ENCODE data around the gene ZNF66. TPM values are rescaled to one million over a fixed set of nuclear protein-coding genes. Genes with fewer than 3 reads are reported as not detected.
"Not testable (repeated sequence)": the region's sequence is repeated elsewhere in the genome, so short reads cannot be mapped to it uniquely, and the experiment has no call there.

ZNF66 gene
- 0.40 and 1.1 TPM in 2 replicates for total RNA-seq (2014; rRNA removed; shearing (Covaris generic))
- polyA plus RNA-seq (2015; cell fraction: cytosol; rRNA removed), result 0.24 and 0.70 TPM in 2 replicates
- polyA plus RNA-seq (2015; cell fraction: nucleus; rRNA removed), result 0.50 and 0.52 TPM in 2 replicates

GRCh38 chr19:20776083-20777076, at the start of gene ZNF66:
ZNF66 (plus strand) TSS chr19:20776304; CDS start chr19:20776448, 144 bp downstream.
- in situ Hi-C loops (cut with HindIII; ENCODE audit: low pct_unique_long_range_greater_than_20kb, low sequenced_read_pairs), result no loop called here

DNA sequence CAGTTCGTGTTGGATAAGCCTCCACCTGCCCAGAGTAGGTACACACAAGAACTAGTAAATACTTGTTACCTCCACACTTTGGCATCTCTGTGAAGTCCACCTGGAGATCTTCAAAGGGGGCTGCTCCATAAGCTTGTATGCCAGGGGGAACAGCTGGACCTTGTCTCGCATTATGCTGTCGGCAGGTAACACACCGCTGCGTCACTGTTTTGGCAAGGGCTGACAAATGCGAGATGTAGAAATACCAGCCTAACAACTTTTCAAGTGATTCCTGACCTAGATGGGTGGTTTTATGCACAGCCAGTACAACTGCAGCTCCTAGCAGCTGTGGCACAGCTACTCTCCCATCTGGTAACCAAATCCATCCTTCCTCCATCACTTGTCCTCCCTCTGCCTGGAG, 25.9 kb upstream of the ZNF66 start:
- DNase-seq (ENCODE audit: low read depth, low spot score); in situ Hi-C loops (cut with HindIII; ENCODE audit: low pct_unique_long_range_greater_than_20kb, low sequenced_read_pairs): not testable (repeated sequence)

More at GRCh38 chr19:20776083-20777076, at the start of gene ZNF66:
- DNase-seq (ENCODE audit: low read depth, low spot score), result peak; percentile 90

DNA sequence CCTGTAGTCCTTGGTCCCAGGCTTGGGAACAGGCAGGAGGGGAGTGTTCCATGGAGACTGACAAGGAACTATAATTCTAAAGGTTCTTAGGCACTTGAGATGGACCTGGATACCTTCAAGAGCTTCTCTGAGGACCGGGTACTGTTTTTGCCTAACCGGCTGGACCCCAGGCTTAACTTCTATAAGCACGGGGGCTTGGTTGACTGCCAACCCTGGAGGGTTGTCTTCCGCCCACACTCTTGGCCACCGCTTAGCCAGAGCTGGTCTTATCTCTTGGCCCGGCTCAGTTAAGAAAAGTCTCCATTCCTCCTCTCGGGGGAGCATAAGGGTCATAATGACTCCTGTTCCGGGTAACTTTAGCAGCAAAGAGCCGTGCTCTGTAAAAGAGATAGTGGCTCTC, 23.8 kb upstream of the ZNF66 start:
- in situ Hi-C loops (cut with HindIII; ENCODE audit: low pct_unique_long_range_greater_than_20kb, low sequenced_read_pairs); DNase-seq (ENCODE audit: low read depth, low spot score): not testable (repeated sequence)

DNA sequence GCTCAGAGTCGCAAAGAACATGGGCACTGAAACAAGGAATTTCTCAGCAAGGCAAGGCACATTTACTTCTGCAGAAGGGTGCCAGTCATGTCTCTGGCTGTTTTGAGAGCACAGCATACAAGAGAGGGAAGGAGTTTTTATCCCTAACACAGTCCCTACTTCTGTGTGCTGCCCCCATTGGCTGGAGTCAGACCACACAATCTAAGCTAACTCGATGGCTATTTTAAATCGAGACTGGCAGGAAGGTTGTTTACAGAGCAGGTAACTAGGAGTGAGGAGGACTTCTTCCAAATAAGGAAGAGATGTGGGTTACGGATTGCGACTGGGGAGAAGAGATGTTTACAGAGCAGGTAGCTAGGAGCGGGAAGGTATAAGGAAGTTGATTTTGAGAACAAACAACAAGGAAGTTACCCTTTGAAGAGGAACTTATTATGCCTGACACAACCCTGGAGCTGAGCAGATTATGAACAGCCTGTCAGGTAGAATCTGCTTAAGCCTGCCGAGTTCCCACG, 6.8 kb upstream of the ZNF66 start:
- in situ Hi-C loops (cut with HindIII; ENCODE audit: low pct_unique_long_range_greater_than_20kb, low sequenced_read_pairs); DNase-seq (ENCODE audit: low read depth, low spot score): not testable (repeated sequence)

GRCh38 chr19:20787786-20788185, 11.7 kb downstream of the ZNF66 start:
- no peak for DNase-seq (ENCODE audit: low read depth, low spot score)

DNA sequence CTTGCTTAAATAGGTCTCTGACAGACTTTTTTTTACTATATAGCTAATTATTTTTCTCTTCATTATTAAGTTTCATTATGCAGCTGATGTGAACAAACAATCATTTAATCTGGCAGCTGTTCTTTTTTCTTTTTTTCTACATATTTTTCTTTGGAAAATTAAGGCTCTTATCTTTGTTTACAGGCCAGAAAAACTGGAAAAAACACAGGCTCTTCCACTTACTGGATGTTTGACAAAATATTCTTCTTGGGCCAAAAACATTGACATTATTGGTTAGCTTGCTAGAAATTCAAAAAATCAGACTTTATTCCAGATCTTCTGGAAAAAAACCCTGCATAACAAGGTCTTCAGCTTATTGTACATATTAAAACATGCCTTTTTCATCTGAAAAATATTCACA, 15.7 kb downstream of the ZNF66 start:
- DNase-seq (ENCODE audit: low read depth, low spot score), result no peak
- in situ Hi-C loops (cut with HindIII; ENCODE audit: low pct_unique_long_range_greater_than_20kb, low sequenced_read_pairs), result no loop called here

More at GRCh38 chr19:20787786-20788185, 11.7 kb downstream of the ZNF66 start:
- in situ Hi-C loops (cut with HindIII; ENCODE audit: low pct_unique_long_range_greater_than_20kb, low sequenced_read_pairs), result no loop called here

DNA sequence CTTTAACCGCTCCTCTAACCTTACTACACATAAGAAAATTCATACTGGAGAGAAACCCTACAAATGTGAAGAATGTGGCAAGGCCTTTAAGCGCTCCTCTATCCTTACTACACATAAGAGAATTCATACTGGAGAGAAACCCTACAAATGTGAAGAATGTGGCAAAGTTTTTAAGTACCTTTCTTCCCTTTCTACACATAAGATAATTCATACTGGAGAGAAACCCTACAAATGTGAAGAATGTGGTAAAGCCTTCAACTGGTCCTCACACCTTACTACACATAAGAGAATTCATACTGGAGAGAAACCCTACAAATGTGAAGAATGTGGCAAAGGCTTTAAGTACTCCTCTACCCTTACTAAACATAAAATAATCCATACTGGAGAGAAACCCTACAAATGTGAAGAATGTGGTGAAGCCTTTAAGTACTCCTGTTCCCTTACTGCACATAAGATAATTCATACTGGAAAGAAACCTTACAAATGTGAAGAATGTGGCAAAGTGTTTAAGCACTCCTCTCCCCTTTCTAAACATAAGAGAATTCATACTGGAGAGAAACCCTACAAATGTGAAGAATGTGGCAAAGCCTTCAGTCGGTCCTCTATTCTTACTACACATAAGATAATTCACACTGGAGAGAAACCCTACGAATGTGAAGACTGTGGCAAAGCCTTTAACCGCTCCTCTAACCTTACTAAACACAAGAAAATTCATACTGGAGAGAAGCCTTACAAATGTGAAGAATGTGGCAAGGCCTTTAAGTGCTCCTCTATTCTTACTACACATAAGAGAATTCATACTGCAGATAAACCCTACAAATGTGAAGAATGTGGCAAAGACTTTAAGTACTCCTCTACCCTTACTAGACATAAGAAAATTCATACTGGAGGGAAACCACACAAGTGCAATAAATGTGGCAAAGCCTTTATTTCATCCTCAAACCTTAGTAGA, 30.5 kb downstream of the ZNF66 start:
- DNase-seq (ENCODE audit: low read depth, low spot score); in situ Hi-C loops (cut with HindIII; ENCODE audit: low pct_unique_long_range_greater_than_20kb, low sequenced_read_pairs): not testable (repeated sequence)

GRCh38 chr19:20840371-20840770, 64.3 kb downstream of the ZNF66 start:
- in situ Hi-C loops (cut with HindIII; ENCODE audit: low pct_unique_long_range_greater_than_20kb, low sequenced_read_pairs), result no loop called here
- no peak for DNase-seq (ENCODE audit: low read depth, low spot score)

Other genes with a start within 250 kb of the ZNF66 start
- gene ZNF737, start 210.5 kb upstream of the ZNF66 start, total RNA-seq (2014; rRNA removed; shearing (Covaris generic)), result 8.1 and 10.5 TPM in 2 replicates
- gene ZNF626, start 114.7 kb upstream of the ZNF66 start, total RNA-seq (2014; rRNA removed; shearing (Covaris generic)), result 1.5 and 2.8 TPM in 2 replicates
- 0.98 and 1.4 TPM in 2 replicates for gene ZNF85, start 146.9 kb downstream of the ZNF66 start, total RNA-seq (2014; rRNA removed; shearing (Covaris generic))
- 3.1 and 4.9 TPM in 2 replicates for gene ZNF430, start 244.4 kb downstream of the ZNF66 start, total RNA-seq (2014; rRNA removed; shearing (Covaris generic))